ENCODE results near the gene SLC66A2.

GRCh38 chr18:79868168-79868784 is 83.2 kb downstream of the SLC66A2 start:
- TF ChIP-seq CTCF (IDR thresholded peaks at IDR 0.05; ENCODE audit: low read length): no peak
- no peak for TF ChIP-seq EZH2 (optimal IDR thresholded peaks at IDR 0.05; ENCODE audit: low read depth, low read length)

Measured in MM.1S (cell line).